KOPT-K1 (cell line): ENCODE data around the gene MEN1.
"Not testable (repeated sequence)": the region's sequence is repeated elsewhere in the genome, so short reads cannot be mapped to it uniquely, and the experiment has no call there.

Source experiments
- H3K27ac ChIP-seq: fragments of 200-600 bp; sonication (generic); 2 replicates; pipeline ENCODE4 v1.5.1; 2016; ENCODE audit warnings: antibody characterized with exemption, mild to moderate bottlenecking, low read depth, low read length; ENCODE audit not compliant: poor library complexity, severe bottlenecking
- H3K36me3 ChIP-seq: fragments of 200-600 bp; sonication (generic); 2 replicates; pipeline ENCODE4 v1.5.1; 2017; ENCODE audit warnings: antibody characterized with exemption, mild to moderate bottlenecking, low read length, moderate library complexity; ENCODE audit not compliant: insufficient read depth
- H3K9me3 ChIP-seq: fragments of 200-600 bp; sonication (generic); 2 replicates; pipeline ENCODE4 v1.5.1; 2017; ENCODE audit warnings: antibody characterized with exemption, low read length, mild to moderate bottlenecking; ENCODE audit not compliant: insufficient read depth, poor library complexity, severe bottlenecking

MEN1 gene

DNA sequence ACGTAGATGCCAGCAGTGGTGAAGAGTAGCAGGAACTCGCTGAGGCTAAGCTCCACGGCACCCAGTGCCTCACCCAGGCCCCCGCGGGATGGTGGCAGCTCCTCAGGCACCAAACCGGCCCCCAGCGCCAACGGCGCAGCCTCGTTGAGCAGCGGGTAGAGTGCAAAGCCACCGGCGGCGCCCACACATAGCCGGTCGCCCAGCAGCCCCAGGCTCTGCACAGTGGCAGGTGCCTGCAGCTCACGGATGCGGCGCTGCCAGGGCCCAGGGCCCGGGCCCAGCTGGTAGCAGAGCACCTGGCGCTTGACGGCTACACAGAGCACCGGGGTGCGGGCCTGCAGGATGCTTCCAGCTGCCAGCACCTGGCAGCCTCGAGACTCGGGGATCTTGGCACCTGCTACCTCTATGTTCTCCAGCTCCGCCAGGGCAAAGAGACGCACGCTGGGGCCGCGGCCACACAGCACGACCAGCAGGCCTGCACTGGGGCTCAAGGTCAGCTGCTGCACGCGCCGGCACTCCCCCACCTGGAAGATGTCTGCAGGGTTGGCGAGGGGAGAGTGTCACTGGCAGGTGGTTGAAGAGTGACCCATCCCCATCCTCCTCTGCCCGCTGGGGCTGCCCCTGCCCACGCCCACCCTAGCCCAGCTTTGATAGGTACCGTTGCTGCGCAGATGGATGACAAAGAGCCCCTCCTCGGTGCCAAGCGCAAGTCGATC lies 19.3 kb upstream of the MEN1 start:
- no peaks in the 10 kb centered on the region for H3K9me3 ChIP-seq
- H3K36me3 ChIP-seq = no peaks in the 10 kb centered on the region
- no peak overlapping the region for H3K27ac ChIP-seq

DNA sequence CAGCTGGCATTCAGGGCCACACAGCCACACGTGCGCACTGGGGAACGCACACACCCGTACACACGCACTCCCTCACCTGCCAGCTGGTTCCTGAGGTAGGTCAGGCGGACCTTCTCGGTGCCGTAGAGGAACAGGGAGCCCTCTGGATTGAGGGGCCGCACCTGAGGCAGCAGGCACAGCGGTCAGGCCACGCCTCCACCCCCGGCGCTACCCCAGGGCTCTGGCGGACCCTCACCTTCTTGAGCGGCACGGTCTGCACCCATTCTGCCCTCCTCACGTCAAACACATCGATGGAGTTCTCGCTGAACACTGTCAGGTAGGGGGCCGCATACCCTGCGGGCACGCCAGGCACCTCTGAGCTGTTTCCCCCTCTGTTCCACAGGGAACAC lies 17.1 kb upstream of the MEN1 start:
- Histone ChIP-seq H3K27ac (no peak overlapping the region), H3K9me3 (no peaks in the 10 kb centered on the region), H3K36me3 (no peaks in the 10 kb centered on the region)

DNA sequence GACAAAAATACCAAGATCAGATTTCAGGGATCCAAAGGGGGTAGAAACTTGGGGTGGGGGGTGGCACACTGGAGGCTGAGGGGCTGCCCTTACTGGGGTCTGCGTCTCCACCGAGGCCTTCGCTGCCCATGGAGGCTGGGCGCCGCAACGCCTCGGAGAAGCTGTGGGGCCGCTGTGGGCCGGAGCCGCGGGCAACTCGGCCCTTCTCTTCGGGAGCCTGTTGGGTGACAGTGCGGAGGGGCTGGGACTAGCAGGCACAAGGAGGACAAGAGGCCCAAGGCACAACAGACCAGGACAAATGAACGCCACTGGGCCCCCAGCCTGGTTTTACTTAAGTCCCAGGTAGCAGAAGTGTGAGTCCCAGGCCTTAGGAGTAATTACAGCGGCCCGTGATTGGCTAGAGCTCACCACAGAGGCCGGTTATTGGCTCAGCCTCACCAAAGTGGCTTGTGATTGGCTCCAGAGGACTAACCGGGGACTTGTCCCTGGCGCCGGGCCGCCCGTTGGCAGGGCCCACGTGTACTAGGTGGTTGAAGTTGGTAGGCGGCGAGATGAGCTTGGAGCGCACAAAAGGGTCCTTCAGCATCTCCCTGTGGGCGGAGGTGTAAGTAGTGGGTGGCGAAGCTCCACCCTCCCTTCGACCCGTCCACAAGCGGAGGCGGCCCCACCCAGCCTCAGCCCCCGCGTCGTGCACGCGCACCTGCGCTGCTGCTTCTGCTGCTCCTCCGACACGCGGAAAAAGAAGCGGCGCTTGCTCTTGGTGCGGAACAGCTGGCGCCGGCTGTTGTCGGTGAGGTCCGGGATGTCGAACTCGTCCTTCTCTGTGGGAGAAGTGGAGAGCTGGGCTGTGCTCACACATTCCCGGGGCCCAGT lies 16.5 kb upstream of the MEN1 start:
- no peaks in the 10 kb centered on the region for H3K36me3 ChIP-seq
- H3K9me3 ChIP-seq = no peaks in the 10 kb centered on the region
- no peak overlapping the region for H3K27ac ChIP-seq

DNA sequence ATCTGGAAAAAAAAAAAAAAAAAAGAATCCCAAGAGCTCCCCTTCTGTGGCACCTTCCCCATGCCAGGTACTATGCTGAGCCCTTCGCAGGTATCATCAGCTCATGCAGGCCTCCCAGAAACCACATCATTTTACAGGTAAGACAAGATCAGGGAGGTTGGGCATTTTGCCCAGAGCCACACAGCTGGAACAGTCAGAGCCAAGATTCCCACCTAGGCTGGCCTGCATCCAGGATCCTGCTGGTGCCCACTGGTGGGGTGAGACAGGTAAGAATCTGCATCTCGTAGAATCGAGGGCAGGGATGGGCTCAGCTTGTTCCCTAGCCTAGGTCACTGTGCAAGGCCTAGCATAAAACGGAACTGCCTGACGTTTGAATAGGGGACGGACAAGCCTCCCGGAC lies 15.7 kb upstream of the MEN1 start:
- Histone ChIP-seq H3K36me3 (no peaks in the 10 kb centered on the region), H3K9me3 (no peaks in the 10 kb centered on the region), H3K27ac (no peak overlapping the region)

DNA sequence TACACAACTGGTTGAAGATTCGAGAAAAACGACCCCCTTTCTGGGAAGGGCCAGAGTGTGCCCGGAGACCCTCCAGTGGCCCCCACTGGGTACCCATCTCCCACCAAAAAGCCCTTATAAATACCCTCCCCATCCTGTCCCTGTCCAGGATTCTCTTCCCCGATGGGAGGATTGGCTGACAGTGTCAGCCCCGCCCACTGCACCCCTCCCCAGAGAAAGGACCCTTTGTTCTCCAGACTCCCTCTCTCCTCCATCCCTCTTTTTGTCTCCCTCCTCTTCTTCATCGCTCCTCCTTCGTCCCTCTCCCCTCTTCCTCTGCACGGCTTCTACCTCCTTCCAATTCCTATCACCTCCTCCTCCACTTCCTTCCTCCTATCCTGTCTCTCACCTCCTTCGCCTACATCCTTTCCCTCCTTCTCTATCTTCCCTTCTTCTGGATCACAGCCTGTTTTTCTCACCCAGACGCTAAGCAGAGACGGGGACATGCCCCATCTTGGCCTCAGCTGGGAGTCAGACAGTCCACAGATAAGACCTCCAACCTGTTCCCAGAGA lies 13.3 kb upstream of the MEN1 start:
- no peak overlapping the region for H3K27ac ChIP-seq
- no peaks in the 10 kb centered on the region for H3K36me3 ChIP-seq
- no peaks in the 10 kb centered on the region for H3K9me3 ChIP-seq

DNA sequence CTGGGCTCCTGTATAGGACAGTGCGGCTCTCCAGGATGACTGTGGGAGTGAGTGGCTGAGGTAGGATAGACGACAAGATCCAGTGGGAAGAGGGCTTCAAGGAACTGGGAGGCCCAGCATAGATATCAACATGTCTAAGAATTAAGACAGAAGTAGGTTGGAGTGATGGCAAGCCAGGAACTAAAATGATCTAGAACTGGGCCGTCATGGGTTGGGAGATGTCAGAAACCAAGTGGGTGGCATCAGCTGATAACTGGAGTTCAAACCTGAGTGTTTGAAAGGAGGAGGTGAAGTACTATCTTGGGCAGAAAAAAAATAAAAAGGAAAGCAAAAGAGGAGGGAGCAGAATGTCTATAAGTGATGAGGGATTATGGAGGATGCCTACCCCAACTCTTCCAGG lies 7.1 kb upstream of the MEN1 start:
- Histone ChIP-seq H3K36me3 (no peaks in the 10 kb centered on the region), H3K9me3 (no peaks in the 10 kb centered on the region), H3K27ac (no peak overlapping the region)

DNA sequence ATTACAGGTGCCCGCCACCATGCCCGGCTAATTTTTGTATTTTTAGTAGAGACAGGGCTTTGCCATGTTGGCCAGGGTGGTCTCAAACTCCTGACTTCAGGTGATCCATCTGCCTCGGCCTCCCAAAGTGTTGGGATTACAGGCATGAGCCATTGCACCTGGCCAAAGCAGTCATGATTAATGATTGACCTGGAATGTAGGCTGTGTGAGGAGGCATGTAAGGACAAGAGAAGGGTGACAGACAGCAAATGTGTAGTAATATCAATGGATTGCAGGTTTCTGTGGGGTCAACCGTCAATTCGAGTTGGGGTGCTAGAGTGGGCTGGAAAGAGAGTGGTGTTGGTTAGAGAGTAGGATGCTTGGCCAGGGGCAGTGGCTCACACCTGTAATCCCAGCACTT lies 5.1 kb upstream of the MEN1 start:
- H3K27ac ChIP-seq, H3K9me3 ChIP-seq, H3K36me3 ChIP-seq: not testable (repeated sequence)

DNA sequence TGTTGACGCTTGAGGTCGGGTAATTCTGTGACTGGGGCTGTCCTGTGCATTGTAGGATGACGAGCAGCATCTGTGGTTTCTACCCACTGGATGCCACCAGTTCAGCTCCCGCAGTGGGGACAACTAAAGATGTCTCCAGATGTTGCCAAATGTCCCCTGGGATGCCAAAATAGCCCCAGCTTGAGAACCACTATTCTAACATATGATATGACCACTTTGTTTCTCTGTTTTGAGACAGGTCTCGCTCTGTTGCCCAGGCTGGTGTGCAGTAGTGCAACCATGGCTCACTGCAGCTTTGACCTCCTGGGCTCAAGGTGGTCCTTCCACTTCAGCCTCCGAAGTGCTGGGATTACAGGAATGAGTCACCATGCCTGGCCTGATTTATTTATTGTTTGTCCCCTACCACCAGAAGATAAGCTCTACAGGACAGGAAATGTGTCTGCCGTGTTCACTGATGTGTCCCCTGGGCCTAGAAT lies 4.4 kb upstream of the MEN1 start:
- no peaks in the 10 kb centered on the region for H3K36me3 ChIP-seq
- no peak overlapping the region for H3K27ac ChIP-seq
- no peaks in the 10 kb centered on the region for H3K9me3 ChIP-seq

DNA sequence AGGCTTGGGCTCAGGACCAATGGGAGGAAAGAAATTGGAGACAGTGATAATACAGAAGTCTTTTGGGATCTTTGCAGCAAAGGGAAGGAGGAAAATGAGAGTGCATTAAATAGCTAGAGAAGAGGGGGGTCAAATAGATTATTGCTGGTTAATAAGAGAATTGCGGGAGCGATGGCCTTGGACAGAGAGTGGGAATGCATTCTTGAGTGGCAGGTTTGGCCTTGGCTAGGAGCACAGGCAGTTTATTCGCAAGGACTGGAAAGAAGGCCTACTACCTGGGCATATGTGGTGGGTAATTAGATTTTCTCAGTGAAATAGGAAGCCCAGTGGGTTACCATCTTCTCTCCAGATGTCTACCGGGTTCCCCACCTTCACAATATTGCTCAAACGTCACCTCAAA lies 3.5 kb upstream of the MEN1 start:
- Histone ChIP-seq H3K36me3 (no peaks in the 10 kb centered on the region), H3K9me3 (no peaks in the 10 kb centered on the region), H3K27ac (no peak overlapping the region)

DNA sequence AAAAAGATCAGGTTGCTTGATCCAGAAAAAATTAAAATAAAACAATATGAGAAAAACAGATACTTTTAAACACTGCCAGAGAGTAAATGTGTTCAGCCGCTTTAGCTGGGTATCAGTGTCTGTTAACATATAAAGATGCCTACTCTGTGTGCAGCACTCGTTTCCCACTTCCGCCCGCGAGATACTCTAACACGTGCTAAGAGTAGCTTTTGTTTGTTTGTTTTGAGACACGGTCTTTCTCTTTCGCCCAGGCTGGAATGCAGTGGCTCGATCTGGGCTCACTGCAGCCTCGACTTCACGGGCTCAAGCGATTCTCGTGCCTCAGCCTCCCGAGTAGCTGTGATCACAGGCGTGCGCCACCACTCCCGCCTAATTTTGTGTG lies 531 bp upstream of the MEN1 start:
- Histone ChIP-seq H3K36me3 (peaks cover 23% of the 10 kb centered on the region; the same call in 1 of the 2 replicates), H3K27ac (peak overlapping the region; percentile 73), H3K9me3 (no peaks in the 10 kb centered on the region)

DNA sequence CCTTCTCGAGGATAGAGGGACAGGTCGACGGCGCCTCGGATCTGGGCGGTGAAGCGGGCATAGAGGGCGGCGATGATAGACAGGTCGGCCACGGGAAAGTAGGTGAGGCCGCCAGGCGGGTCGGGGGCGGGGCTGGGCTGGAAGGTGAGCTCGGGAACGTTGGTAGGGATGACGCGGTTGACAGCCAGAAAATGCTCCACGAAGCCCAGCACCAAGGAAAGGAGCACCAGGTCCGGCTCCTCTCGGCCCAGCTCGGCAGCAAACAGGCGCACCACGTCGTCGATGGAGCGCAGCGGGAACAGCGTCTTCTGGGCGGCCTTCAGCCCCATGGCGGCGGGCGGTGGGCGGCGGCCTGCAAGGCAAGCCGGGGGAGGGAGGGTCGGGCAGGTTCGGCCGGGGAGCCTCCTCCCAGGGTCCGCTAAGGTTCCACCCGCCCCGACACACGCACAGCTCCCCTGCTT lies 540 bp downstream of the MEN1 start:
- Histone ChIP-seq H3K27ac (peak overlapping the region; percentile 73), H3K9me3 (no peaks in the 10 kb centered on the region), H3K36me3 (peaks cover 34% of the 10 kb centered on the region; the same call in 1 of the 2 replicates)

DNA sequence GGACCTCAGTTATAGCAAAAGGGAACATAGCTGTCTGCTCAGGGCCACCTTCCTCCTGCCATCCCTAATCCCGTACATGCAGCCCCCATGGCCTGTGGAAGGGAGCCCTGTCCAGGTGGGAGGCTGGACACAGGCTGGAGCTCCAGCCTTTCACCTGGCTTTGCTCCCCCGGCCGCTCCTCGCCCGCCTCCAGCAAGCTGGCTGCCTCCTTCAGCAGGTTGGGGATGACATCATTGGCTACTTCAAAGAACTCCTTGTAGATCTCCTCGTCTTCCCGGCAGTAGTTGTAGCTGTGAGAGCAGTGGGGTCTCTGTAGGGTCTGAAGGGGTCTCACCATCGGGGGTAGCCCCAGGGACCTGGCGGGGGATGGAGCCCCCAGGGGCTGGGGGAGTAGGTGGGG lies 4.9 kb downstream of the MEN1 start:
- H3K27ac ChIP-seq = no peak overlapping the region
- peaks cover 44% of the 10 kb centered on the region; the same call in 1 of the 2 replicates for H3K36me3 ChIP-seq
- H3K9me3 ChIP-seq = no peaks in the 10 kb centered on the region

DNA sequence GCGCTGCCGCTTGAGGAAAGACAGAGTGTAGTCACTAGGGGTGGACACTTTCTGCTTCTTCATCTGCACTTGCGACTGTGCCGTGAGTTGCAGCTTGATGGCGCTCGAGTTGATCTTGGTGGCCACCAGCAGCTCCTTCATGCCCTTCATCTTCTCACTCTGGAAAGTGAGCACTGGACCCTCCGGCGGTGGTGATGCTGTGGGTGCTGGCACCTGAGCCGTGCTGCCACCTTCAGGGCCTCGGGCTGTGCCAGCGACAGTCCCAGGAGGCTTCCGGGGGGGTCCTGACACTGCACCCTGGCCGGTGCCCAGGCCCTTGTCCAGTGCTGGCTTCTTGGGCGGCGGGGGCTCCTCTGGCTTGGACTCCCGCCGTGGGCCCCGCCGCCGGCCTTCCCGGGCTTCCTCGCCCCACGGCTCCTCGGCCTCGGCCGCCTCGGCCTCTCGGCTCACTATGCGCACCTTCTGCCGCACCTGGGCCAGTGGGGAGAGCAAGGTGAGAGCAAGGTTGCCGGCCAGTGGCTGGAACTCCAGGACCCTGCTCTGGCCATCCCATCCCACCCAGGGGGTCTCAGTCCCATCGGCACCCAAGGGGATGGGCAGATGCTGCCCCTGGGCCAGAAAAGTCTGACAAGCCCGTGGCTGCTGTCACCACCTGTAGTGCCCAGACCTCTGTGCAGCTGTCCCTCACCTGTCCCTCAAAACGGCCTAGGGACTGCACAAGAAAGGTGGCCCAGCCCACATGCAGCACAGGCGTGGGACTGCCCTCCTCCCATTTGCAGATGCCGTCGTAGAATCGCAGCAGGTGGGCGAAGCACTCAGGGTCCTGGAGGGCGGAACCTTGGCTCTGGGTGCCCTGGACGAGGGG lies 5.8 kb downstream of the MEN1 start:
- H3K36me3 ChIP-seq = peaks cover 48% of the 10 kb centered on the region; the same call in 1 of the 2 replicates
- no peaks in the 10 kb centered on the region for H3K9me3 ChIP-seq
- no peak overlapping the region for H3K27ac ChIP-seq

DNA sequence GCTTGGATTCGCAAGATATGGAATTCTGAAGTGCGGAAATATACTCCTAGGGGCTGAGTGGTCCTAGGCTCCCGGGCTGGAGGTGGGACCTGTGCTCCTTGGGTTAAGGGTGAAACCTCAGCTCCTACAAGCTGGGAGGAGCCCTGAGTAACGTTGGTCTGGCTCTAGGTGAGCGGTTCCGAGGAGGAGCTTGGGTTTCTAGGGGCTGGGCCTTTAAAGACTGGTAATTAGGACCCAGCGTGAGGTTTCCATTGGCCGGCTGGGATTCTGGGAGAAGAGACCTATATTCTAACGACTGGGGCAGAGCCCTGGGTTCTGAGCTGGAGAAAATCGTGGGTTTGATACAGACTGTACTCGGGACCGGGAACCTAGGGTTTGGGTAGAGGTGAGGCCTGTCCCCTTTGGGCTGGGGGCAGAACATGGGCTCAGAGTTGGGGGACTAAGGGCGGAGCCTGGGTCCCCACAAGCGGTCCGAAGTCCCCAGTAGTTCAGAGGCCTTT lies 6.5 kb downstream of the MEN1 start:
- H3K9me3 ChIP-seq = no peaks in the 10 kb centered on the region
- peak overlapping the region; percentile 52 for H3K27ac ChIP-seq
- peaks cover 55% of the 10 kb centered on the region; the same call in 1 of the 2 replicates for H3K36me3 ChIP-seq
